ENCODE data around the gene CEP83. TPM values are rescaled to one million over a fixed set of nuclear protein-coding genes. Genes with fewer than 3 reads are reported as not detected.

Gene CEP83
- total RNA-seq, 6 experiments from 2014 or later: 7.2 to 8.8 (median 7.8) TPM

DNA sequence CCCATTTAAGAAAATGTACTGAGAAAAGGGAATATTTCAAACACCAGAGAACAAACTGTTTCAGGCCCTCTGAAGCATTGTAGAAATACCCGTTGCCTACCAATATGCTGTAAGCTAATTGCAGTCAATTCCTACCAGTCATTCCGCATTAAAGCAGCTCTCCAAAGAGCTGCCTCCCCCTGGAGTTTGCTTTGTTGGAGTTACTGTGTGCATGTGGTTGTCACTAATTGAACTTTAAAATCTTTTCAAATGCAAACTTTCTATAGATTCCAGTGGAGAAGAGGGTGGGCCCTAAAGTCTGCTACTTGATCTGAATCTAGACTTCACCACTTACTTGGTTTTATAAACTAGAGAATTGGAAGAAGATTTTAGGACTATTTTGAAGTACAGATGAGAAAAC lies 198.5 kb downstream of the CEP83 start:
- DNase-seq: no peak
- Mint-ChIP-seq H3K36me3 (ENCODE audit: low read depth) (no peaks in the 10 kb centered on the region), H3K27ac (no peak overlapping the region)

DNA sequence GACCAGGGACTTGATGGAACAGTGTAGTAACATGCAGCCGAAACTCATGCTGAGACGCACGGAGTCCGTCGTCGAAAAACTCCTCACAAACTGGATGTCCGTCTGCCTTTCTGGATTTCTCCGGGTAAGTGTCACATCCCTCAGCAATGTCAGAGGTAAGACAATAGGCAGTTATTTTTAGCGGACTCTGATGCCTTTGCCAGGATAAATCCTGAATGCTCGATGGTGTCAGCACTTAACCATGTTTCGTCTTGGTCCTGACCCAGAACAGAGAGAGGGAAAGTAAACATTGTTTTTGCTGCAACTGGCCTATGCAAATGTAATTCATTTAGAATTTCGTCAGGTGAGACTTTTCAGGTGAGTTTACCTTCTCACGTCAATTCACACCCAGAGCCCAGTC lies 198.9 kb downstream of the CEP83 start:
- Mint-ChIP-seq H3K9me3 (no peaks in the 10 kb centered on the region), H3K4me1 (ENCODE audit: low read depth) (peaks cover 32% of the 10 kb centered on the region), H3K27ac (no peak overlapping the region), H3K27me3 (ENCODE audit: insufficient read depth) (peaks cover 5% of the 10 kb centered on the region; the same call in 1 of the 2 replicates), H3K4me3 (no peak overlapping the region), H3K36me3 (ENCODE audit: low read depth) (no peaks in the 10 kb centered on the region)
- TF ChIP-seq, protein P1, sequence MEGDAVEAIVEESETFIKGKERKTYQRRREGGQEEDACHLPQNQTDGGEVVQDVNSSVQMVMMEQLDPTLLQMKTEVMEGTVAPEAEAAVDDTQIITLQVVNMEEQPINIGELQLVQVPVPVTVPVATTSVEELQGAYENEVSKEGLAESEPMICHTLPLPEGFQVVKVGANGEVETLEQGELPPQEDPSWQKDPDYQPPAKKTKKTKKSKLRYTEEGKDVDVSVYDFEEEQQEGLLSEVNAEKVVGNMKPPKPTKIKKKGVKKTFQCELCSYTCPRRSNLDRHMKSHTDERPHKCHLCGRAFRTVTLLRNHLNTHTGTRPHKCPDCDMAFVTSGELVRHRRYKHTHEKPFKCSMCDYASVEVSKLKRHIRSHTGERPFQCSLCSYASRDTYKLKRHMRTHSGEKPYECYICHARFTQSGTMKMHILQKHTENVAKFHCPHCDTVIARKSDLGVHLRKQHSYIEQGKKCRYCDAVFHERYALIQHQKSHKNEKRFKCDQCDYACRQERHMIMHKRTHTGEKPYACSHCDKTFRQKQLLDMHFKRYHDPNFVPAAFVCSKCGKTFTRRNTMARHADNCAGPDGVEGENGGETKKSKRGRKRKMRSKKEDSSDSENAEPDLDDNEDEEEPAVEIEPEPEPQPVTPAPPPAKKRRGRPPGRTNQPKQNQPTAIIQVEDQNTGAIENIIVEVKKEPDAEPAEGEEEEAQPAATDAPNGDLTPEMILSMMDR (IDR thresholded peaks at IDR 0.05): no peak
- DNase-seq: no peak

More for the DNA sequence above, 198.5 kb downstream of the CEP83 start:
- no peaks in the 10 kb centered on the region for H3K9me3 Mint-ChIP-seq
- H3K27me3 Mint-ChIP-seq (ENCODE audit: insufficient read depth): peaks cover 5% of the 10 kb centered on the region; the same call in 1 of the 2 replicates
- TF ChIP-seq, protein P1 (IDR thresholded peaks at IDR 0.05): no peak
- peaks cover 36% of the 10 kb centered on the region for H3K4me1 Mint-ChIP-seq (ENCODE audit: low read depth)
- no peak overlapping the region for H3K4me3 Mint-ChIP-seq

DNA sequence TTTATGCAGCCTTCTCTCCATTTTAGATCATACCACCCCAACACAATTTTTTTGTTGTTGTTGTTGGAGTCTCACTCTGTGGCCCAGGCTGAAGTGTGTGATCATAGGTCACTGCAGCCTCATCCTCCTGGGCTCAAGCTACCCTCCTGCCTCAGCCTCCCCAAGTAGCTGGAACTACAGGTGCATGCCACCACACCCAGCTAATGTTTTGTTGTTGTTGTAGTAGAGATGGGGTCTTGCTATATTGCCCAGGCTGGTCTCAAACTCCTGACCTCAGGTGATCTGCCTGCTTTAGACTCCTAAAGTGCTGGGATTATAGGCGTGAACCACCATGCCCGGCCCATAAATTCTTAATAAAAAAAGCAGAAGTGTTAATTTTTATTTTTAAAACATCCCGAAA lies 199.7 kb downstream of the CEP83 start:
- TF ChIP-seq, protein P1 (IDR thresholded peaks at IDR 0.05): no peak
- Mint-ChIP-seq H3K36me3 (ENCODE audit: low read depth) (no peaks in the 10 kb centered on the region), H3K9me3 (no peaks in the 10 kb centered on the region), H3K27ac (no peak overlapping the region), H3K4me1 (ENCODE audit: low read depth) (peaks cover 25% of the 10 kb centered on the region), H3K27me3 (ENCODE audit: insufficient read depth) (peaks cover 5% of the 10 kb centered on the region; the same call in 1 of the 2 replicates), H3K4me3 (no peak overlapping the region)
- DNase-seq: no peak

DNA sequence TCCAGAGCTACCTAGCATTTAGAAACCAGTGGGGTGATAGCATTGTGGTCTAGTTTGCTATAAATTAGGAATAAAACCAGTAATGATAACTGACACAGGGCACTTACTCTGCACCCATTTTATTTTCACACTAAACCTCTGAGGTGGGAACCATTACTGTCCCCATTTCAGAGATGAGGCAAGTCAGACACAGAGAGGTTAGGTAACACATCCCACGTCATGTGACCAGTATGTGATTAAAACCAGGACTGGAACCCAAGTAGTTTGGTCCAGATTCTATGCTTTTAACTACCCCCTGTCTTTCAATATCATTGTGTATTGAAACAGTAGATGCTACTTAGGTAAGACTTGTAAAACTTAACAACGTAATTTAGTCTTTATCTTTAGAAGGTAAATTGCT lies 201.1 kb downstream of the CEP83 start:
- H3K36me3 Mint-ChIP-seq (ENCODE audit: low read depth): no peaks in the 10 kb centered on the region
- H3K9me3 Mint-ChIP-seq: no peaks in the 10 kb centered on the region
- TF ChIP-seq, protein P1 (IDR thresholded peaks at IDR 0.05): no peak
- no peak overlapping the region for H3K4me3 Mint-ChIP-seq
- H3K27me3 Mint-ChIP-seq (ENCODE audit: insufficient read depth): peaks cover 10% of the 10 kb centered on the region
- peaks cover 13% of the 10 kb centered on the region for H3K4me1 Mint-ChIP-seq (ENCODE audit: low read depth)
- no peak for DNase-seq
- H3K27ac Mint-ChIP-seq: no peak overlapping the region

Other genes with a start within 250 kb of the CEP83 start
- gene TMCC3, start 190.7 kb upstream of the CEP83 start, total RNA-seq (2021; fragmentation: NEBNext Ultra II Directional; extraction: Animal tissue kit (Norgen Biotek cat#: 25700)): not detected

All from HFFc6 (cell line).